ENCODE data around the gene SUN5.

GRCh38 chr20:33037456-33037855, 33.2 kb upstream of the SUN5 start:
- TF ChIP-seq CTCF (conservative IDR thresholded peaks at IDR 0.05 in 1 of 2, IDR thresholded peaks at IDR 0.05 in 1 of 2; ENCODE audit: extremely low read depth in 1 of 2, insufficient read depth in 1 of 2, low read depth in 1 of 2, low read length in 2 of 2): no peak
- no peak for TF ChIP-seq EZH2 (IDR thresholded peaks at IDR 0.05; ENCODE audit: borderline replicate concordance, low read length)
